Measurements from ENCODE around the gene CARD8. TPM values are rescaled to one million over a fixed set of nuclear protein-coding genes. Genes with fewer than 3 reads are reported as not detected.
A peak's percentile ranks its signal among the peaks of the same experiment; 100 is the strongest.

The CARD8 gene
- total RNA-seq, 3 donors from 2014 or later, result 22.7 to 41.4 (median 28.8) TPM

DNA sequence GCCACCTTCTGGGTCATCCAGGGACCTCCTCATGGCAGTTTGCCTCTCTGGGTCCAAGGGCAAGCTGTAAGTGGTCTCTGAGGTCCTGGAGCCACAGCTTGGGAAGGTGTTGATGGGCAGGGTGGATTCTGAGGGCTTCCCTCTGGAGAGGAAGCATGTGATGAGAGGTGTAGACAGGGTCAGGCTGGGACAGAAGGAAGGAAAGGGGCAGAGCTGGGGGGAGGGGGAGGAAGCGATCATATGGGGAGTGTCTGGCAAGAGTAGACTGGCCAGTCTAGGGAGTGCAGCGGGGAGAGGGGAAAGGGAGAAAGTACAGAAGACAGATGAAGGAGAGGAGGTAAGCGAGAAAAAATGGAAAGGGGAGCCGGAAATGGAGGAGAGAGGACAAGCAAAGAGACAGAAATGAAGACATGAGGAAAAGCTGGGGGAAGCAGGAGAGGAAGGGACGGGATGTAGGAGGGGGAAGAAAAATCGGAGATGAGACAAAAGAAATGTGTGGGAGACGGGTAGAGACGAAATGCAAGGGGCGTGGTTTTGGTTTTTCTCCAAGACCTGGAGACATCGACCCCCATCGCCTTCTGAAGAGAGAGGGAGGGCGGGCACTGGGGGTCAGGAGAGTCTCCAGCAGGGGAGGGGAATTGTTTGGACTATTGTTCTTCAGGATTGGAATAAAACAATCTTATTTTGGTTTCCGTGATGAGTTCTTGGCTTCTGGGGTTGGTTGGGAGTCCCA lies 58.6 kb downstream of the CARD8 start:
- ATAC-seq, result peak; percentile 46
- Histone ChIP-seq H3K36me3 (ENCODE audit: low read depth) (no peaks in the 10 kb centered on the region), H3K9me3 (no peaks in the 10 kb centered on the region), H3K4me3 (no peak overlapping the region), H3K4me1 (ENCODE audit: low read depth) (no peaks in the 10 kb centered on the region)
- DNase-seq, result no peak
- no peak for TF ChIP-seq CTCF (IDR thresholded peaks at IDR 0.05)
- intact Hi-C loops (cut with DNase I, micrococcal nuclease), result no loop called here

DNA sequence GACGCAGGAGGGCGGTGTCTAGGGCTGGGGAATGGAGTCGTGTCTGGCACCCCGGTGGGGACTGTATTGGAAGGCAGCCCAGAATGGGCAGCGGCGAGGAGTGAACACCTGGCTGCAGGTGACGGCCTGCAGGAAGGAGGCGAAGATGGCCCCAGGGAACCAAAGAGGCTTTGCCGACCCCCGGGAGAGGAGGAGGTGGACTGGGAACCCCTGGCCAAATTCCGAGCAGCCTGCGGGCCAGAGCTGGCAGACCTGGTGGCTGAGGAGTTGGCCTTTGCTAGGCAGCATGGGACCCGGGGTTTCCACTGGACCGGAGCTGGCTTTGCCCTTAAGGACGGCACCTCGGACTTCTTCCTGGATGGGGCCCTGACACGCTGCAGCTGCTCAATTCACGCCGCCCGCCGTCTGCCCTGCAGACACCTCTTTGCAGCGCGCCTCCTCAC lies 59.4 kb downstream of the CARD8 start:
- Histone ChIP-seq H3K4me1 (ENCODE audit: low read depth) (no peaks in the 10 kb centered on the region), H3K36me3 (ENCODE audit: low read depth) (no peaks in the 10 kb centered on the region), H3K4me3 (no peak overlapping the region), H3K9me3 (no peaks in the 10 kb centered on the region)
- intact Hi-C loops (cut with DNase I, micrococcal nuclease), result no loop called here
- TF ChIP-seq CTCF (IDR thresholded peaks at IDR 0.05), result no peak
- ATAC-seq (peak; percentile 26), DNase-seq (no peak)

GRCh38 chr19:48194844-48195830 lies 60.6 kb downstream of the CARD8 start:
- no peaks in the 10 kb centered on the region for H3K36me3 ChIP-seq (ENCODE audit: low read depth)
- TF ChIP-seq CTCF (IDR thresholded peaks at IDR 0.05), result no peak
- H3K4me3 ChIP-seq, result no peak overlapping the region
- H3K9me3 ChIP-seq, result no peaks in the 10 kb centered on the region
- DNase-seq, result no peak
- no peaks in the 10 kb centered on the region for H3K4me1 ChIP-seq (ENCODE audit: low read depth)
- ATAC-seq, result no peak
- intact Hi-C loops (cut with DNase I, micrococcal nuclease), result no loop called here

DNA sequence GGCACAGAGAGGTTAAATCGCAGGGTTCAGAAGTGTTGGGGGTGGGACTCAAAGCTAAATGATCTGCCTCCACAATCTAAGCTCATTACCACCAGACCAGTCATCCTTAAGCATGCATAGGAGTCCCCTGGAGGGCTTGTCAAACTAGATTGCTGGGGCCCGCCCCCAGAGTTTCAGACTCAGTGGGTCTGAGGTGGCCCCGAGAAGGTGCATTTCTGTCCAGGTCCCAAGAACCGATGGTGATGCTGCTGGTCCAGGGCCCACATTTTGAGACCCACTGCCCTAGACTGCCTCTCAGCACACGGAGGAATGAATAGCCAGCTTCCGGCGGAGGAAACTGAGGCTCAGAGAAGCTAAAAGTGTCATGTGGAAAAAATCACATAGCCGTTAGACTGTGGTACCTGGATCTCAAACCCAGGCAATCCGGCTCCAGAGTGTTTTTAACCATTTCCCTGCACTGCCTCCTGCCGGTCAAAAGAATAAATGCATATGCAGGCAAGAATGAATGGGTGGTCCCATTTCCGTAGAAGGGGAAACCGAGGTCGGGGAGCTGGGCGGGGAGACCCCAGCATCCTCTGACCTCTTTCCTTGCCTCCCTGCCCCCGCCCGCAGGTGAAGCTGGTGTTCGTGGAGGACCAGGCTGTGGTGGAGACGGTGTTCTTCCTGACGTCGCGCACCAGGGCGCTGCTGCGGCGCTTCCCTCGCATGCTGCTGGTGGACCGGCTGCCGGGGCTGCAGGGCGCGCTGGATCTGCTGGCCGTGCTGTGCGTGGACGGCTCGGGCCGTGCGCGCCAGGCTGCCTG lies 61.5 kb downstream of the CARD8 start:
- DNase-seq (peak in 1 of 3 donors; percentile 26), ATAC-seq (no peak)
- no peaks in the 10 kb centered on the region for H3K4me1 ChIP-seq (ENCODE audit: low read depth)
- no peak for TF ChIP-seq CTCF (IDR thresholded peaks at IDR 0.05)
- no peaks in the 10 kb centered on the region for H3K36me3 ChIP-seq (ENCODE audit: low read depth)
- H3K9me3 ChIP-seq, result no peaks in the 10 kb centered on the region
- no peak overlapping the region for H3K4me3 ChIP-seq
- intact Hi-C loops (cut with DNase I, micrococcal nuclease), result no loop called here

- intact Hi-C loops (cut with DNase I, micrococcal nuclease), result no loop called here
- TF ChIP-seq CTCF (IDR thresholded peaks at IDR 0.05), result no peak
- Histone ChIP-seq H3K4me3 (no peak overlapping the region), H3K4me1 (ENCODE audit: low read depth) (no peaks in the 10 kb centered on the region), H3K9me3 (no peaks in the 10 kb centered on the region), H3K36me3 (ENCODE audit: low read depth) (no peaks in the 10 kb centered on the region)
- DNase-seq (no peak), ATAC-seq (no peak)
Measured at GRCh38 chr19:48192750-48193149, 63.0 kb downstream of the CARD8 start.

Measured in mucosa of descending colon (tissue), 3 donors.